NT2/D1 (cell line): Measurements from ENCODE around the gene MYOC.
A peak's percentile ranks its signal among the peaks of the same experiment; 100 is the strongest.
"Not testable (repeated sequence)": the region's sequence is repeated elsewhere in the genome, so short reads cannot be mapped to it uniquely, and the experiment has no call there.

Experiments used
- DNase-seq: peaks from one replicate; pipeline ENCODE4 v3.0.0-alpha.2; 2011; ENCODE audit warnings: low read depth, low spot score
- H3K27me3 ChIP-seq: 2 replicates; pipeline ENCODE4 v1.6.0; 2011; ENCODE audit warnings: mild to moderate bottlenecking; ENCODE audit not compliant: insufficient read length, insufficient read depth
- H3K36me3 ChIP-seq: 2 replicates; pipeline ENCODE4 v1.6.1; 2011; ENCODE audit warnings: mild to moderate bottlenecking, low read length, mixed read lengths; ENCODE audit not compliant: insufficient read depth, insufficient read length
- H3K4me1 ChIP-seq: 2 replicates; pipeline ENCODE4 v1.5.1; 2011; ENCODE audit not compliant: insufficient read depth, insufficient read length
- H3K4me3 ChIP-seq: 2 replicates; pipeline ENCODE4 v1.5.1; 2011; ENCODE audit warnings: low read depth; ENCODE audit not compliant: insufficient read length
- H3K9ac ChIP-seq: 2 replicates; pipeline ENCODE4 v1.6.0; 2011; ENCODE audit warnings: low read depth; ENCODE audit not compliant: insufficient read length
- H3K9me3 ChIP-seq: 2 replicates; pipeline ENCODE4 v1.5.1; 2011; ENCODE audit warnings: mild to moderate bottlenecking, low read length; ENCODE audit not compliant: insufficient read depth
- SUZ12 ChIP-seq: IDR thresholded peaks from 2 replicates; pipeline ENCODE4 v1.6.1; 2011; ENCODE audit not compliant: insufficient read length, insufficient read depth; ENCODE audit errors: extremely low read depth
- YY1 ChIP-seq: IDR thresholded peaks from 2 replicates; pipeline ENCODE4 v1.6.1; 2011; ENCODE audit not compliant: insufficient read length, insufficient read depth
- ZNF274 ChIP-seq: IDR thresholded peaks from 2 replicates; pipeline ENCODE4 v1.6.1; 2011; ENCODE audit warnings: mild to moderate bottlenecking, low read depth, low read length

The MYOC gene

GRCh38 chr1:171616586-171616985 lies 35.9 kb downstream of the MYOC start:
- Histone ChIP-seq H3K27me3 (peaks cover 3% of the 10 kb centered on the region), H3K4me3 (no peak overlapping the region), H3K9me3 (no peaks in the 10 kb centered on the region), H3K9ac (no peak overlapping the region), H3K4me1 (no peaks in the 10 kb centered on the region), H3K36me3 (no peaks in the 10 kb centered on the region)
- TF ChIP-seq SUZ12: no peak
- TF ChIP-seq YY1: no peak
- no peak for TF ChIP-seq ZNF274
- no peak for DNase-seq

GRCh38 chr1:171615122-171615906 lies 37.2 kb downstream of the MYOC start:
- not testable (repeated sequence) for H3K4me1 ChIP-seq, H3K9ac ChIP-seq, H3K36me3 ChIP-seq, H3K4me3 ChIP-seq, H3K9me3 ChIP-seq, H3K27me3 ChIP-seq, DNase-seq

- Histone ChIP-seq H3K9me3 (no peaks in the 10 kb centered on the region), H3K9ac (no peak overlapping the region), H3K4me3 (no peak overlapping the region), H3K36me3 (no peaks in the 10 kb centered on the region), H3K4me1 (no peaks in the 10 kb centered on the region), H3K27me3 (peaks cover 3% of the 10 kb centered on the region)
- TF ChIP-seq SUZ12 (no peak), ZNF274 (no peak), YY1 (no peak)
- no peak for DNase-seq
Observed at GRCh38 chr1:171613282-171613681, 39.2 kb downstream of the MYOC start.

GRCh38 chr1:171611306-171611705 lies 41.2 kb downstream of the MYOC start:
- no peak overlapping the region for H3K9ac ChIP-seq
- TF ChIP-seq ZNF274 (no peak), YY1 (no peak), SUZ12 (no peak)
- H3K36me3 ChIP-seq: no peaks in the 10 kb centered on the region
- no peaks in the 10 kb centered on the region for H3K4me1 ChIP-seq
- H3K27me3 ChIP-seq: no peaks in the 10 kb centered on the region
- DNase-seq: no peak
- H3K4me3 ChIP-seq: no peak overlapping the region
- no peaks in the 10 kb centered on the region for H3K9me3 ChIP-seq

GRCh38 chr1:171610385-171610784 lies 42.1 kb downstream of the MYOC start:
- Histone ChIP-seq H3K9me3 (no peaks in the 10 kb centered on the region), H3K36me3 (no peaks in the 10 kb centered on the region), H3K4me1 (no peaks in the 10 kb centered on the region), H3K4me3 (no peak overlapping the region), H3K27me3 (no peaks in the 10 kb centered on the region), H3K9ac (no peak overlapping the region)
- no peak for DNase-seq
- TF ChIP-seq ZNF274 (no peak), SUZ12 (no peak), YY1 (no peak)

- H3K9ac ChIP-seq: no peak overlapping the region
Observed at GRCh38 chr1:171606402-171606941, 46.0 kb downstream of the MYOC start.

GRCh38 chr1:171603042-171603441 lies 49.4 kb downstream of the MYOC start:
- DNase-seq: peak; percentile 23
- H3K4me1 ChIP-seq, H3K9ac ChIP-seq, H3K9me3 ChIP-seq, H3K27me3 ChIP-seq, H3K4me3 ChIP-seq, H3K36me3 ChIP-seq: not testable (repeated sequence)

More at GRCh38 chr1:171606402-171606941, 46.0 kb downstream of the MYOC start:
- H3K27me3 ChIP-seq: no peaks in the 10 kb centered on the region
- no peak for DNase-seq
- H3K4me3 ChIP-seq: no peak overlapping the region
- H3K36me3 ChIP-seq: no peaks in the 10 kb centered on the region
- no peak for TF ChIP-seq ZNF274
- TF ChIP-seq YY1: no peak
- no peak for TF ChIP-seq SUZ12
- H3K4me1 ChIP-seq: peaks cover 2% of the 10 kb centered on the region
- H3K9me3 ChIP-seq: no peaks in the 10 kb centered on the region
